ENCODE results near the gene SLC8A2. TPM values are rescaled to one million over a fixed set of nuclear protein-coding genes. Genes with fewer than 3 reads are reported as not detected.
"Not testable (repeated sequence)": the region's sequence is repeated elsewhere in the genome, so short reads cannot be mapped to it uniquely, and the experiment has no call there.

The SLC8A2 gene
- total and polyA plus RNA-seq, 3 donors from 2014 or later: 4.2 to 12.9 (median 5.0) TPM

DNA sequence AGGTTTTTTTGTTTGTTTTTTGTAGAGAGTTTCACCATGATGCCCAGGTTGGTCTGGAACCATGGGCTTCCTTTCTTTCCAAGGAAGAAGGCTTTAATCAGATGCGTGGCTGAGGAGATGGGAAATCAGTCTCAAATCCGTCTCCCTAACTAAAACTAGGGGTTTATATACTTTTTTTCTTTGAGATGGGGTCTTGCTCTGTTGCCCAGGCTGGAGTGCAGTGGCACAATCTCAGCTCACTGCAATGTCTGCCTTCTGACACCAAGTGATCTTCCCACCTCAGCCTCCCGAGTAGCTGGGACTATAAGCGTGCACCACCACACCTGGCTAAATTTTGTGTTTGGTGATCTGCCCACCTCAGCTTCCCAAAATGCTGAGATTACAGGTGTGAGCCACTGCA is 87.2 kb downstream of the SLC8A2 start:
- 77 to 88% methylated on average over 4 of the region's 4 CpGs for WGBS, 2 donors
- H3K9me3 ChIP-seq; intact Hi-C loops (cut with DNase I; ENCODE audit: low total_unique reads); H3K27ac ChIP-seq; H3K36me3 ChIP-seq (ENCODE audit: low read depth, missing control alignments); H3K4me3 ChIP-seq; DNase-seq; H3K4me1 ChIP-seq; H3K27me3 ChIP-seq: not testable (repeated sequence)

DNA sequence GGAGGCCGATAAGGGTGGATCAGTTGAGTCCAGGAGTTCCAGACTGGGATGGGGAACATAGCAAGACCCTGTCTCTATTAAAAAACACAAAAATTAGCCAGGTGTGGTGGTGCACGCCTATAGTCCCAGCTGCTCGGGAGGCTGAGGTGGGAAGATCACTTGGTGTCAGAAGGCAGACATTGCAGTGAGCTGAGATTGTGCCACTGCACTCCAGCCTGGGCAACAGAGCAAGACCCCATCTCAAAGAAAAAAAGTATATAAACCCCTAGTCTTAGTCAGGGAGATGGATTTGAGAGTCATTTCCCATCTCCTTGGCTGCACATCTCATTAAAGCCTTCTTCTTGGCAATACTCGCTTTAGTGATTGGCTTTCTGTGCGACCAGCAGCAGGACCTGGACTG is 87.8 kb downstream of the SLC8A2 start:
- H3K4me1 ChIP-seq; H3K27ac ChIP-seq; H3K9me3 ChIP-seq; intact Hi-C loops (cut with DNase I; ENCODE audit: low total_unique reads); H3K27me3 ChIP-seq; H3K36me3 ChIP-seq (ENCODE audit: low read depth, missing control alignments); H3K4me3 ChIP-seq; DNase-seq: not testable (repeated sequence)
- 84 to 86% methylated on average over 5 of the region's 5 CpGs for WGBS, 2 donors

DNA sequence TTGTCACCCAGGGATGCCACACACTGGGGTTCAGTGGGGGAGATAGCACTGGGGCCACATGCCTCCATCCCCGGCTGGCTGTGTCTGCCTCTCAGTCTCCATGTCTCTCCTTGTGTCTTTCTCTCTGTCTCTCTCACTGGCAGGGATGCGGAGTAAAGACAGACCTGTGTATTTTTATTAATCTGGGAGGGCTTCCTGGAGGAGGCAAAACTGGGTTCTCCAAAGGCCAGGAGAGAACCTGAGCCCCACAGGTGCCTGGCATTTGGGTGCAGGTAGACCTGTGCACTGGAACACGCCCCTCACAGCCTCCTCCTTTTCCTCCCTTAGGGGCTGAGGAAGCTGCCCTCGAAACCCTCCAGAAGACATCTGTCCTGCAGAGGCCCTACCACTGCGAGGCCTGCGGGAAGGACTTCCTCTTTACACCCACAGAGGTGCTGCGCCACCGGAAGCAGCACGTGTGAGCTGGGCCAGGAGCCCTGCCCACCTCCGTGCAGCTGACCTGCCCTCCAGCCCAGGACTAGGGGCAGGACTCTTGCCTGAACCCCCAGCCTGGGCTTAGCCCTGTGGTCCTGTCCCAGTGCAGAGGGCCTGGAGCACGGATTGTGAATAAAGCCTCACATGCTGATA is 89.9 kb downstream of the SLC8A2 start:
- Histone ChIP-seq H3K27ac (no peak overlapping the region), H3K4me1 (peaks cover 8% of the 10 kb centered on the region), H3K4me3 (no peak overlapping the region), H3K27me3 (no peaks in the 10 kb centered on the region), H3K9me3 (no peaks in the 10 kb centered on the region), H3K36me3 (ENCODE audit: low read depth, missing control alignments) (no peaks in the 10 kb centered on the region)
- WGBS, 2 donors: 89 to 91% methylated on average over 5 to 10 of the region's 11 CpGs
- no peak for DNase-seq
- intact Hi-C loops (cut with DNase I; ENCODE audit: low total_unique reads): no loop called here
- TF ChIP-seq POLR2A (IDR thresholded peaks at IDR 0.05): no peak
- no peak for TF ChIP-seq CTCF (IDR thresholded peaks at IDR 0.05)

DNA sequence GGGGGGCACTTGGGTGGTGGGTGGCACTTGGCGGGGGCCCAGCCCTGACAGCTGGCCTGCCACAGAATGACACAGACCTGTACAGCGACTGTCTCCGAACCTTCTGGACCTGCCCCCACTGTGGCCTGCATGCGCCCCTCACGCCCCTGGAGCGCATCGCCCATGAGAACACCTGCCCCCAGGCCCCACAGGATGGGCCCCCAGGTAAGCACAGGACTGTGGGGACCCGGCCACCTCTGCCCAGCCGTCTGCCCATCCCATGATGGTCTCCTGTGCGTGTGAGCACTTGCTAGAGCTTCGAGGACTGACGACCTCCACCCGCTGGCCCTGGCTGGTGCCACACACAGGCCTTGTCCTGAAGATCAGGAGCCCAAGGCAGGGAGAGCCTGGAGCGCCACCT is 90.6 kb downstream of the SLC8A2 start:
- intact Hi-C loops (cut with DNase I; ENCODE audit: low total_unique reads): no loop called here
- Histone ChIP-seq H3K27me3 (no peaks in the 10 kb centered on the region), H3K9me3 (no peaks in the 10 kb centered on the region), H3K4me1 (peaks cover 8% of the 10 kb centered on the region), H3K4me3 (no peak overlapping the region), H3K36me3 (ENCODE audit: low read depth, missing control alignments) (no peaks in the 10 kb centered on the region), H3K27ac (no peak overlapping the region)
- TF ChIP-seq POLR2A (IDR thresholded peaks at IDR 0.05): no peak
- no peak for TF ChIP-seq CTCF (IDR thresholded peaks at IDR 0.05)
- WGBS, 2 donors: 88 to 97% methylated on average over 5 to 11 of the region's 14 CpGs
- DNase-seq: no peak

- H3K4me1 ChIP-seq: peaks cover 8% of the 10 kb centered on the region
- intact Hi-C loops (cut with DNase I; ENCODE audit: low total_unique reads): no loop called here
- no peaks in the 10 kb centered on the region for H3K9me3 ChIP-seq
- H3K27me3 ChIP-seq: no peaks in the 10 kb centered on the region
- WGBS, 2 donors: 86 to 93% methylated on average over 5 to 6 of the region's 6 CpGs
- TF ChIP-seq CTCF (IDR thresholded peaks at IDR 0.05) (no peak), POLR2A (IDR thresholded peaks at IDR 0.05) (no peak)
- H3K27ac ChIP-seq: no peak overlapping the region
- DNase-seq: no peak
- no peak overlapping the region for H3K4me3 ChIP-seq
- H3K36me3 ChIP-seq (ENCODE audit: low read depth, missing control alignments): no peaks in the 10 kb centered on the region
Measured at GRCh38 chr19:47380559-47380958, 91.1 kb downstream of the SLC8A2 start.

- no peak overlapping the region for H3K4me3 ChIP-seq
- no peak overlapping the region for H3K27ac ChIP-seq
- no peaks in the 10 kb centered on the region for H3K27me3 ChIP-seq
- H3K9me3 ChIP-seq: no peaks in the 10 kb centered on the region
- 94 to 97% methylated on average over 19 to 20 of the region's 23 CpGs for WGBS, 2 donors
- DNase-seq: no peak
- intact Hi-C loops (cut with DNase I; ENCODE audit: low total_unique reads): no loop called here
- no peak for TF ChIP-seq POLR2A (IDR thresholded peaks at IDR 0.05)
- no peak for TF ChIP-seq CTCF (IDR thresholded peaks at IDR 0.05)
- no peaks in the 10 kb centered on the region for H3K36me3 ChIP-seq (ENCODE audit: low read depth, missing control alignments)
- peaks cover 8% of the 10 kb centered on the region for H3K4me1 ChIP-seq
Measured at GRCh38 chr19:47379381-47379938, 92.2 kb downstream of the SLC8A2 start.
